GM19463 (cell line): Measurements from ENCODE around the gene ATP5MC3.
"Not testable (repeated sequence)": the region's sequence is repeated elsewhere in the genome, so short reads cannot be mapped to it uniquely, and the experiment has no call there.

ENCODE experiments used
- ATAC-seq: cut with Tn5 transposase; IDR thresholded peaks from one replicate; pipeline ENCODE4 v1.9.1; 2021; ENCODE audit warnings: mild to moderate bottlenecking, moderate library complexity; ENCODE audit not compliant: unreplicated experiment

The ATP5MC3 gene

GRCh38 chr2:175181104-175181876 is at the start of gene ATP5MC3:
Gene ATP5MC3 (minus strand): TSS chr2:175181710. CDS start chr2:175181393, 317 bp downstream.
- ATAC-seq, result peak; percentile 86

GRCh38 chr2:175228601-175229000 is 47.1 kb upstream of the ATP5MC3 start:
- ATAC-seq, result not testable (repeated sequence)

GRCh38 chr2:175228179-175228578 is 46.7 kb upstream of the ATP5MC3 start:
- ATAC-seq, result no peak

GRCh38 chr2:175227393-175227792 is 45.9 kb upstream of the ATP5MC3 start:
- no peak for ATAC-seq

GRCh38 chr2:175220075-175220474 is 38.6 kb upstream of the ATP5MC3 start:
- no peak for ATAC-seq

GRCh38 chr2:175218551-175218950 is 37.0 kb upstream of the ATP5MC3 start:
- ATAC-seq, result no peak

- ATAC-seq, result no peak
Measured at GRCh38 chr2:175207741-175208438, 26.4 kb upstream of the ATP5MC3 start.

- ATAC-seq, result no peak
Measured at GRCh38 chr2:175206866-175207265, 25.4 kb upstream of the ATP5MC3 start.

GRCh38 chr2:175205523-175205922 is 24.0 kb upstream of the ATP5MC3 start:
- ATAC-seq, result no peak

GRCh38 chr2:175203621-175204496 is 22.3 kb upstream of the ATP5MC3 start:
- ATAC-seq, result peak; percentile 97

GRCh38 chr2:175195012-175195411 is 13.5 kb upstream of the ATP5MC3 start:
- no peak for ATAC-seq

- no peak for ATAC-seq
Measured at GRCh38 chr2:175188761-175189160, 7.3 kb upstream of the ATP5MC3 start.

GRCh38 chr2:175187378-175187777 is 5.9 kb upstream of the ATP5MC3 start:
- ATAC-seq, result peak; percentile 71

GRCh38 chr2:175183674-175184073 is 2.2 kb upstream of the ATP5MC3 start:
- no peak for ATAC-seq

GRCh38 chr2:175181877-175182308 is 383 bp upstream of the ATP5MC3 start:
- ATAC-seq, result no peak

GRCh38 chr2:175180701-175181103 is 808 bp downstream of the ATP5MC3 start:
- ATAC-seq, result peak; percentile 51

- ATAC-seq, result no peak
Measured at GRCh38 chr2:175176624-175177023, 4.9 kb downstream of the ATP5MC3 start.

GRCh38 chr2:175175896-175176295 is 5.6 kb downstream of the ATP5MC3 start:
- ATAC-seq, result no peak

- ATAC-seq, result no peak
Measured at GRCh38 chr2:175175320-175175719, 6.2 kb downstream of the ATP5MC3 start.

- ATAC-seq, result no peak
Measured at GRCh38 chr2:175170659-175171304, 10.7 kb downstream of the ATP5MC3 start.

- ATAC-seq, result no peak
Measured at GRCh38 chr2:175169191-175169590, 12.3 kb downstream of the ATP5MC3 start.
